NCI-H2196 treated with DMSO at 0.1 percent for 48 hours (cell line): ENCODE results near the gene LYZ.

Source experiments
- DNase-seq: peaks from one replicate; lab custom pipeline; 2025; ENCODE audit not compliant: unreplicated experiment; lab: John Stamatoyannopoulos, UW

LYZ gene

GRCh38 chr12:69338120-69338859 lies 9.9 kb upstream of the LYZ start:
- DNase-seq: no peak

GRCh38 chr12:69338936-69339335 lies 9.2 kb upstream of the LYZ start:
- no peak for DNase-seq

- no peak for DNase-seq
These were observed 8.2 kb upstream of the LYZ start for GRCh38 chr12:69339999-69340398.

- DNase-seq: no peak
These were observed 6.9 kb upstream of the LYZ start for GRCh38 chr12:69341328-69341727.

- DNase-seq: no peak
These were observed 5.8 kb upstream of the LYZ start for GRCh38 chr12:69342421-69342820.

GRCh38 chr12:69343357-69343756 lies 4.8 kb upstream of the LYZ start:
- no peak for DNase-seq

- no peak for DNase-seq
These were observed 4.1 kb upstream of the LYZ start for GRCh38 chr12:69343885-69344612.

- no peak for DNase-seq
These were observed 3.1 kb upstream of the LYZ start for GRCh38 chr12:69345077-69345476.

- no peak for DNase-seq
These were observed 2.4 kb upstream of the LYZ start for GRCh38 chr12:69345742-69346141.

- no peak for DNase-seq
These were observed 1.9 kb downstream of the LYZ start for GRCh38 chr12:69350002-69350626.

GRCh38 chr12:69350777-69351176 lies 2.6 kb downstream of the LYZ start:
- no peak for DNase-seq

GRCh38 chr12:69351462-69352236 lies 3.5 kb downstream of the LYZ start:
- DNase-seq: no peak

GRCh38 chr12:69352904-69353303 lies 4.7 kb downstream of the LYZ start:
- no peak for DNase-seq

GRCh38 chr12:69354172-69354555 lies 6.0 kb downstream of the LYZ start:
- no peak for DNase-seq

GRCh38 chr12:69354556-69355187 lies 6.5 kb downstream of the LYZ start:
- DNase-seq: no peak

GRCh38 chr12:69355363-69356028 lies 7.3 kb downstream of the LYZ start:
- no peak for DNase-seq

- peak; percentile 99 for DNase-seq
These were observed 11.6 kb downstream of the LYZ start, which contains the start of gene YEATS4 for GRCh38 chr12:69359531-69360347. Gene YEATS4, plus strand, starts transcription at chr12:69359743. Its CDS starts 230 bp downstream, at chr12:69359973.

- no peak for DNase-seq
These were observed 12.1 kb downstream of the LYZ start for GRCh38 chr12:69360348-69360672.

GRCh38 chr12:69366796-69367195 lies 18.6 kb downstream of the LYZ start:
- DNase-seq: no peak

- no peak for DNase-seq
These were observed 20.0 kb downstream of the LYZ start for GRCh38 chr12:69368171-69368570.
